Stimulated activated CD4-positive, alpha-beta T cell treated with anti-CD3 and anti-CD28 coated beads, TNF-alpha, amount 100 ng/mL, for 24 hours (primary cell): ENCODE results near the gene ZNF438.
"Not testable (repeated sequence)": the region's sequence is repeated elsewhere in the genome, so short reads cannot be mapped to it uniquely, and the experiment has no call there.

Source experiments
- DNase-seq, 3 experiments: peaks; one replicate each; pipeline ENCODE4 v3.0.0-alpha.2; 2020; ENCODE audit warnings: low read depth in 3 of 3

ZNF438 gene

GRCh38 chr10:30943451-30943850, 88.2 kb downstream of the ZNF438 start:
- DNase-seq, result no peak

- DNase-seq, result no peak
These were observed 91.4 kb downstream of the ZNF438 start for GRCh38 chr10:30940256-30940655.

GRCh38 chr10:30939643-30940251, 91.9 kb downstream of the ZNF438 start:
- DNase-seq, result no peak

GRCh38 chr10:30935078-30935477, 96.6 kb downstream of the ZNF438 start:
- no peak for DNase-seq

GRCh38 chr10:30931094-30931493, 100.6 kb downstream of the ZNF438 start:
- no peak for DNase-seq

GRCh38 chr10:30929901-30930520, 101.7 kb downstream of the ZNF438 start:
- DNase-seq, result no peak

- DNase-seq, result not testable (repeated sequence)
These were observed 102.3 kb downstream of the ZNF438 start for GRCh38 chr10:30929311-30929729.

- DNase-seq, result no peak
These were observed 102.9 kb downstream of the ZNF438 start for GRCh38 chr10:30928742-30929141.

GRCh38 chr10:30918651-30919050, 113.0 kb downstream of the ZNF438 start:
- no peak for DNase-seq

- no peak for DNase-seq
These were observed 113.9 kb downstream of the ZNF438 start for GRCh38 chr10:30917789-30918188.

GRCh38 chr10:30917067-30917466, 114.6 kb downstream of the ZNF438 start:
- no peak for DNase-seq

GRCh38 chr10:30915146-30915545, 116.5 kb downstream of the ZNF438 start:
- DNase-seq, result no peak

- no peak for DNase-seq
These were observed 120.3 kb downstream of the ZNF438 start for GRCh38 chr10:30911303-30911863.

- no peak for DNase-seq
These were observed 128.1 kb downstream of the ZNF438 start for GRCh38 chr10:30903397-30904138.

- DNase-seq, result no peak
These were observed 128.9 kb downstream of the ZNF438 start for GRCh38 chr10:30902621-30903396.

- DNase-seq, result not testable (repeated sequence)
These were observed 130.2 kb downstream of the ZNF438 start for GRCh38 chr10:30901487-30901886.

- no peak for DNase-seq
These were observed 132.7 kb downstream of the ZNF438 start for GRCh38 chr10:30898964-30899363.

GRCh38 chr10:30897547-30897946, 134.1 kb downstream of the ZNF438 start:
- DNase-seq, result no peak

GRCh38 chr10:30897048-30897447, 134.6 kb downstream of the ZNF438 start:
- DNase-seq, result no peak

- DNase-seq, result no peak
These were observed 137.4 kb downstream of the ZNF438 start for GRCh38 chr10:30894221-30894620.

GRCh38 chr10:30893208-30893607, 138.5 kb downstream of the ZNF438 start:
- DNase-seq, result no peak

GRCh38 chr10:30887839-30888238, 143.8 kb downstream of the ZNF438 start:
- DNase-seq, result no peak
